Kidney tubule cell (primary cell): Measurements from ENCODE around the gene CHCHD6.

Experiments
- DNase-seq: peaks from one replicate; pipeline ENCODE4 v3.0.0-alpha.2; 2018; ENCODE audit warnings: low spot score

CHCHD6 gene

DNA sequence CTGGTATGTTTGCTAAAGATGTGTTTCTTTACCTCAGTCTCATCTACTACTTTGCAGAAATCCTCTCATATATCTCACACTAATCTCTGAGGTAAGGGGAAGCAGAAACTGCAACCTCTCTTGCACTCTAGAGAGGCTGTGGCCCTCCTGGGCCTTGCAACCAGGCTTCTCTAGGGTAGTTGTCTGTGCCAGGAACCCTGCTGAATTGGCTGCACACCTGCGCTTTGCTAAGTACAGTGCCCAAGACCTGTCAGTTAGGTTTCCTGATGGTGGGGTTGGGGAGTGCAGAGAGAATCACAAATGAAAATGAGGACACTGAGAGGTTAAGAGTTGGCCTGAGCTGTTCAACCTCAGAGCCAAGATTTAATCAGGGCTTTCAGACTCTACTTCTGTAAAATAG is 161.7 kb downstream of the CHCHD6 start:
- no peak for DNase-seq

- DNase-seq = no peak
Observed at GRCh38 chr3:126866175-126866759, 162.2 kb downstream of the CHCHD6 start.

DNA sequence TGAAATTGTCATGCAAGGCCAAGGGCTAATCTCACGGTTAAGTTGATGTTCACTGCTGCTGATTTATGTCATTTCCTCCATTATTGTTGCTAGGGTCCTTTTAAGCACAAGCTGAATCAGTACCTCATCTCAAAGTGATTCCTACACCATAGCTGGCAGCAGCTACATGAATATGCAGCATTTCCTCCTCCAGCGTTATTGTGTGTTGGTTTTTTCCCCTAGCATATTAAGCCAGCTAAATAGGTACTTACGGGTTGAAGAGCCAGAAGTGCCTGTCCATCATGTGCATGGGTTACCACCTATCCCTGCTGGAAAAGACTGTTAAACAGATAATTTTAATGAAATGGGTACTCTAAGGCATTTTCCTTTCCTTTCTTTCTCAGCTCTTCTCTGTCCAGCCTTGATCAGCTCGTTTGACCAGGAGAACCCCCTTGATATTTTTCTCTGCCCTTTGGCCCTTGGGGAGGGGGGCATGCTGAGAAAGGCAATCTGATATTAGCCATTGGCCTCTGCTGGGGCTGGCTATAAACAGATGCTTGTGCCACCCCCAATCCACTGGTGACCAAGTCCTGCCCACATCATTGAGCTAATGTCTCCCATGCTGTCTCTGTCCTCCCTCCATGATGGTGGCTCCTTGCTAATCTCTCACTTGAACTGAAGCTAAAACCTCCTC is 163.3 kb downstream of the CHCHD6 start:
- DNase-seq = no peak

DNA sequence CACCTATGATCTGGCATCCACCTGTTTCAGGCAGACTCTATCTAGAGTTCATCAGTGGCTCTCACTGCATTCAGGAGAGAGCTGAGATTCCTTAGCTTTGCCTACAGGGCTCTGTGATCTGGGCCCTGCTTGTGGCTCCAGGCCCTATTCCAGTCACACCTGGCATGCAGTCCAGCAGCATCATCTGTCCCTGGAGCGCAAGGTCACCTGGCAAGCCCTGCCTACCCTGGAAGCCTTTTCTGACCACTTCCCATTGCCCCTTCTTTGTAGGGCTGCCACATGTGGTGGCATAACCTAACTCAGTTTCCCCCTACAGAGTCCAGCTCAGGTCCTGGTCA is 163.8 kb downstream of the CHCHD6 start:
- DNase-seq = no peak

DNA sequence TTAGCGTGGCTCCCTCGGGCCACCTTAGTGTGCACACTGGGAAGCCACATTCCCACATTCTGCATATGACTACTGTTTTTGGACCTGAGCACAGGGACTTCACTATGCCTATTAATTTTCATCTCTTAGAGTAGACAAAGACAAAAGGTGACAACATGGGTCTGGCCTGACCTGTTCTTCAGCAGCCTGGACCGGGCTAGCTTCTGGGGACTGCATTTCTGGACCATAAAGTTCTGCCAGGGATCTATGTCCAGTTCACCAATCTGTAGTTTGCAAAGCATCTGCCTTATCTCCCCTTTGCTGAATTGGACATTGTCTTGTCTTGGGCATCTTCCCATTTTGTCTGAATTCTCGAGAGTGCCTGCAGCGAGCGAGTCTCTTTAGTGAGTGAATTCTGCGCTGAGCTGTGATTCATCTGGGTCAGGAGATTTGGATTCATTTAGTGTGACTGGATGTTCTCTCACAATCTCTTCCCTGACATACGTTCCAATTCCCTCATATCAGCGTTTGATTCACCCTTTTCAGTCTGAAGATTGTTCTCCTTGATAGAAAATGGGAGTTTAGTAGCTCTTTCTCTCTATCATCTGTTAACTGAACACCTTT is 166.7 kb downstream of the CHCHD6 start:
- DNase-seq = no peak

GRCh38 chr3:126872701-126873342 is 168.8 kb downstream of the CHCHD6 start:
- DNase-seq = no peak

GRCh38 chr3:126873416-126873815 is 169.4 kb downstream of the CHCHD6 start:
- peak; percentile 9 for DNase-seq

GRCh38 chr3:126878664-126879063 is 174.6 kb downstream of the CHCHD6 start:
- no peak for DNase-seq

GRCh38 chr3:126880901-126881300 is 176.9 kb downstream of the CHCHD6 start:
- DNase-seq = no peak

- DNase-seq = no peak
Observed at GRCh38 chr3:126881861-126882260, 177.8 kb downstream of the CHCHD6 start.

DNA sequence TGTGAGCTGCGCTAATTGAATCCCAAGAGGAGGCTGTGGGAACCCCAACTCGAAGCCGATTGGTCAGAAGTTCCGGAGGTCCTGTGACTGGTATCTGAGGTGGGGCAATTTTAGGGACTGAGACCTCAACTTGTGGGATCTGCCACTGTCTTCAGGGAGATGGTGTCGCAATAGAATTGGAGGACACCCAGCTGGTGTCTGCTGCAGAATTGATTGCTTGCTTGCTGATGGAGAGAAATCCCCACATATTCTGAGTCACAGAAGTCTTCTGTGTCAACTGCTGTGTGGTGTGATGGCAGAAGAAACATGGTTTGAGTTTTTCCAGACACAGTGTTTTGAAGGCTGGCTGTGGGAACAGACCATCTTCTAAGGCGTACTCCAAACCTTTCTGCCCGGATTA is 179.2 kb downstream of the CHCHD6 start:
- no peak for DNase-seq

GRCh38 chr3:126885425-126885824 is 181.4 kb downstream of the CHCHD6 start:
- DNase-seq = no peak

GRCh38 chr3:126886217-126886616 is 182.2 kb downstream of the CHCHD6 start:
- DNase-seq = no peak

DNA sequence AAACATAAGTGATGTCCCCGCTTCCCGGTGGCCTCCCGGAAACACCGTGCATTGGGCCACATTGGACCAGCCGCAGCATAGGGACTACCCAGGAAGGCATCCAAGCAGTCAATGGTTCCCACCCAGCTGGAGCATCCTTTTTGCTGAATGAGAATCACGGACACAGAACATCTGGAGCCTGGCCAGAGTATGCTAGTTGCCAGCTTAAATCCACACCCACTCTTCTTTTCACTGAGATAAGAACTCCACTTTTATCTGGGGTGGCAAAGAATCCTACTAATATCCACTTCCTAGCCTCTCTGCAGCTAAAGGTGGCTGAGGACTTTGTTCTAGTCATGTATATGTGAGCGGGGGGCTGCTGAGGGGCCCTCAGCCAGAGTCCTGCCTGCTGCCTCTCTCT is 183.6 kb downstream of the CHCHD6 start:
- DNase-seq = no peak

- no peak for DNase-seq
Observed at GRCh38 chr3:126888186-126888760, 184.2 kb downstream of the CHCHD6 start.

DNA sequence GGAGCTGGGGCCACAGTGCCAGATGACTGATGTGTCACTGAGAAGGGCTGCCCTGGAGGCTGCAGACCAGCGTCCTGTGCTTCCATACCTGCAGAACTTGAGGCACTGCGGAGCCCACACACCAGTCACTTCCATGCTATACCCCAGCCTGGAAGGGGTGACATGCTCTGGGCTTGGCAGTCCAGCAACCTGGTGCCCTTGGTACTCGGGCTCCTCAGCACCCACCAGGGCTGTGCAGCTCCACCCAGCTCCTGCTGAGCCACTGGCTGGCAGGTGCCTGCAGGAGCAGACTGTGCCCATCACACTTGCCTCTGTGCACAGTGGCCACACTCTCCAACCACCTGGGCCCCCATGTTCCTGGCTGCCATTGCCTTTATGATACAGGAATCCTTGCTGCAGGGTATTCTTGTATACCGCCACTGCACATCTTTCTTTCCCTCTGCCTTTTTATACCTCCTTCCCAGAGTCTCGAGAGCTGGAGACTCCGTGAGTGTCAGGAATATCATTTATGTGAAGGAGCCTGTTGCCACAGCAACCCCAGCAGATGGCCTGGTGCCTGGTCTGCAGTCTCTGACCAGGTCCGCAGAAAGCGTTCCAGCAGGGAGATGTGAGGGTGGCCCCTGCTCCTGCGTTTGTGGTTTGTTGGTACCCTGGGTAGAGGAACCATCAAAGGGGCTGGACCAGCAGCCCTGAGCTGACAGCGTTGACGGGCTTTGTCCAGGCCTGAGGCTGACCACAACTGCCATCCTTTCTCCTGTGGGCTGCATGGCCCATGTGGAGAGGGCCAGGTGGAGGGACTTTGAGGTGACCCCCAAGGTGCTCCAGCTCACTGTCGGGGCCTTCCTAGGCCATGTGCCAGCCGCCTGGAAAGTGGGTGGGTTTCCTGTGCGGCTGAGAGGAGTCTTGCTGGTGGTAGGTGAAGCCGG is 185.5 kb downstream of the CHCHD6 start:
- no peak for DNase-seq

DNA sequence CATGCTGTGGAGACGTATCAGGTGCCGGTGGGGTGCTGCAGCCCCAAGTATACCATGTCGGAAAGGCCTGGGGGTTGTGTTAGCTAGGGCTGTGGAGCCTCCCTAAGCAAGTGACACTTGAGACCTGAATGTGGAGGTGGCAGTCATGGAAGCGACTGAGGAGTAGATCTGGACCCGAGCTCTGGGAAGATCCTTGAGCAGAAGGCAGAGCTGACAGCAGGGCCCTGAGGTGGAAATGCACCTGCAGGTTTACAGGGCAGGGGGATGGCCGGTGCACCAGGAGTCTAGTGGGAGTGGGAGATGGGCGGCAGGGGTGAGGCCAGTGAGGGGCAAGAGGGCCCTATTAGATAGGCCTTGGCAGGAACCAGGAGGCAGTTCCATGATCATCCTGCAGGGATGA is 187.1 kb downstream of the CHCHD6 start:
- DNase-seq = no peak

DNA sequence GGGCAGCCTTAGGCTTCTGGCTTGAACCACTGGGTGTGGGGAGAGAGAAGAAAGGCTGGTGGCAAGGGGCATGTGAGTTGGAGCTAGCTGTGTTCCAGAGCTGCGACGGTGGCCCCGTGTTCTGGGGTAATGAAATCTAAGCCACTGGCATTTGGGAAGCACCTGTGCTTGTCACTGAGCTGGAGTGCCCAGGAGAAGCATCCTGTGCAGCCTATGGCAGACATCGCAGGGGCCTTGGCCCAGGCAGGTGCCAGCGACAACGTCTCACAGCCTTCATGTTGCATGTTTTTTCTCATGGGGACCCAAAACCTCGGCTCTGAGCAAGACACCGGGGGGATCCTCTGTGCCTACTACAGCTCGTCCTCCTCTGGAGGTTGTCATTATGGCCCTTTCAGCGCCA is 187.8 kb downstream of the CHCHD6 start:
- DNase-seq = no peak

DNA sequence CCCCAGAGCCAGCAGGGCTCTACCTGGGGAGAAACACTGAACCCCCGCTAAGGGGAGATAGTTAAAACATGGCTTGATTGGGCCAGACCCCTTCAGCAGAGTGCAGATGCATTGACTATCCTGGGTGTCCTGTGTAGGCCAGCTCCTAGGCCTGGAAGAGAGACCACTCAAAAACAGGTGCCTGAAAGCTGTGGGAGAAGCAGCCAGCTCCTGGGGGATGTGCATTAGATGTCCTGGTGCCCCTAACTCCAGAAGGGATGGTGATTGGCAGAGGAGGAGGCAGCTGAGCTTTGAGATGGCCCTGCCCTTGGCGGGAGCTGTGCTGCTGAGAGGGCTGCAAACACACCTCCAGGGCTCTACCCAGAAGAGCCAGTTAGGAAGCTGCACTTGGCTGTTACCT is 189.6 kb downstream of the CHCHD6 start:
- no peak for DNase-seq

DNA sequence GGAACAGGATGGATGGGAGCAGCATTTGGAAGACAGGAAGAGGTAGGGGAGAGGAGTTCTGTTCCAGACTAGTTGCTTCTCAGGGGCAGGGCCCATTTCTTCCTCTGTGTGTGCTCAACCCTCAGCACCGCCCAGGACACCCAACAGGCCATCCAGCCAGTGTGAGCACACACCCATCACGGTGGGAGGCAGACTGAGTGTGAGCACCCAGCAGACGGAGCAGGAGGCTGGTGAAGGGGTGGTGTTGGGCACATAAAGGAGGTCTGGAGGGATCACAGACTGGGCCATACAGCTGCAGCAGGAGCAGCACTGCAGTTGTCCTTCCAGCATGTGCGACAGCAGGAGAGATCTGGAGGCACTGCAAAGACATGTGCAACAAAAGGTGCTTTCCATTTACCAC is 190.4 kb downstream of the CHCHD6 start:
- no peak for DNase-seq

DNA sequence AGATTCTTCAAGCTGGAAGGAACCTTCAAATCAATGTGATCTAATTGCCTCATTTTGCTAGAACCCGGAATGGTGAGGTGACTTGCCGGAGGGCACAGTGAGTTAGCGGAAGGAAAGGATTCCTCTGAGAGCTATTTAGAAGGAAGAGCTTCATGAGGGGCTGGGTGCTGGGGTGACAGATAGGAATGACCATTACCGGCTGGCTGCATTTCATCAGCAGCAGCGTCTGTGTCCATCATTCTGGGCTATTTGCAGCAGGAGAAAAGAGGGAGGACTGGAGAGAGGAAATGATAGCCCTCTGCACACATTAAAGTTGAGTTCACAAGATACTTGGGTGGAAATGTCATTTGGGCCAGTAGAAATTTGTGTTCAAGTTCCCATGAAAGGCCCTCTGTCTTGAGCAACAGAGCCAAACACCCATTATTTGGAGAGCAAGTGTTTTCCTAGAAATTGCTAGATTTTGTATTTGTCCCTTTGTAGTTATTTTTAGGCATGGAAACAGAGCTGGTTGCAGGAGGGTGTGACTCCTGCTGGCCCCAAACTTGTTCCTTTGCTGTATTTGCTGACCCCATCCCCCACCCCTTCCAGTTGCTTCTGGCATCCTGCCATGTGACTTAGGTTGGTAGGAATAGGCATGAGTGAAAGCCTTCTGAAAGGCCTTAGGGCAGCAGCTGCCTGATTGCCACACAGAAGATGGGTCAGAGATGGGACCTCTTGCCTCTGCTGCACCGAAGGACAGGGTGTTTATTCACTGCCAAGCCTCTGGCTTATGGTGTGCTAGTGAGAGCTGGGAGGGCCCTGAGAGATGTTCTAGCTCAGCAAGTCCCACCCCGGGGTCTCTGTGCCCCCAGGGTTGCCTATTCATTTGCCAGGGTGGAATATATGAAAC is 191.4 kb downstream of the CHCHD6 start:
- DNase-seq = no peak
